IMR-90 (cell line): ENCODE results near the gene CKLF.

Experiments used
- BHLHE40 ChIP-seq: fragments of 150-350 bp; IDR thresholded peaks from 2 replicates; pipeline ENCODE4 v1.6.1; 2016; ENCODE audit warnings: mild to moderate bottlenecking, low read depth, low read length
- CEBPB ChIP-seq: IDR thresholded peaks from 2 replicates; pipeline ENCODE4 v1.6.1; 2012; ENCODE audit warnings: low read depth, low read length, improper control_type of control experiment
- ELK1 ChIP-seq: fragments of 150-350 bp; IDR thresholded peaks from 2 replicates; pipeline ENCODE4 v1.6.1; 2016; ENCODE audit warnings: low read depth, mild to moderate bottlenecking, low read length, moderate library complexity, borderline replicate concordance
- MAFK ChIP-seq: IDR thresholded peaks from 2 replicates; pipeline ENCODE4 v1.6.1; 2012; ENCODE audit warnings: low read depth, low read length, improper control_type of control experiment
- MAZ ChIP-seq: IDR thresholded peaks from 2 replicates; pipeline ENCODE4 v1.6.1; 2012; ENCODE audit warnings: low read depth, mild to moderate bottlenecking, low read length, improper control_type of control experiment, moderate library complexity, borderline replicate concordance
- MXI1 ChIP-seq: IDR thresholded peaks from 2 replicates; pipeline ENCODE4 v1.6.1; 2012; ENCODE audit warnings: low read depth, mild to moderate bottlenecking, low read length, moderate library complexity, borderline replicate concordance
- NFE2L2 ChIP-seq: fragments of 150-350 bp; IDR thresholded peaks from 2 replicates; pipeline ENCODE4 v1.6.1; 2016; ENCODE audit warnings: low read depth, mild to moderate bottlenecking, low read length
- POLR2A ChIP-seq: IDR thresholded peaks from 2 replicates; pipeline ENCODE4 v1.6.1; 2012; ENCODE audit warnings: mild to moderate bottlenecking, low read depth, low read length
- RAD21 ChIP-seq: IDR thresholded peaks from 2 replicates; pipeline ENCODE4 v1.6.1; 2012; ENCODE audit warnings: low read length, improper control_type of control experiment
- RCOR1 ChIP-seq: IDR thresholded peaks from 2 replicates; pipeline ENCODE4 v1.6.1; 2012; ENCODE audit warnings: mild to moderate bottlenecking, low read length, improper control_type of control experiment; ENCODE audit not compliant: insufficient replicate concordance
- RFX5 ChIP-seq: IDR thresholded peaks from 2 replicates; pipeline ENCODE4 v1.8.0; 2012; ENCODE audit warnings: low read depth, mild to moderate bottlenecking, low read length, moderate library complexity
- SMC3 ChIP-seq: fragments of 150-350 bp; IDR thresholded peaks from 2 replicates; pipeline ENCODE4 v1.6.1; 2016; ENCODE audit warnings: low read depth, mild to moderate bottlenecking, antibody characterized with exemption, low read length, moderate library complexity
- TF ChIP-seq, protein P1 (sequence below): conservative IDR thresholded peaks from 2 replicates; pipeline ENCODE4 v1.5.1; 2012; ENCODE audit warnings: mild to moderate bottlenecking, low read depth, low read length, improper control_type of control experiment

GRCh38 chr16:66572356-66572755 lies 20.0 kb downstream of the CKLF start:
- TF ChIP-seq POLR2A (no peak), CEBPB (no peak), BHLHE40 (no peak), RFX5 (no peak), MAFK (no peak), NFE2L2 (no peak), RAD21 (no peak), RCOR1 (no peak), ELK1 (no peak), SMC3 (no peak), MXI1 (no peak), MAZ (no peak)
- TF ChIP-seq, protein P1, sequence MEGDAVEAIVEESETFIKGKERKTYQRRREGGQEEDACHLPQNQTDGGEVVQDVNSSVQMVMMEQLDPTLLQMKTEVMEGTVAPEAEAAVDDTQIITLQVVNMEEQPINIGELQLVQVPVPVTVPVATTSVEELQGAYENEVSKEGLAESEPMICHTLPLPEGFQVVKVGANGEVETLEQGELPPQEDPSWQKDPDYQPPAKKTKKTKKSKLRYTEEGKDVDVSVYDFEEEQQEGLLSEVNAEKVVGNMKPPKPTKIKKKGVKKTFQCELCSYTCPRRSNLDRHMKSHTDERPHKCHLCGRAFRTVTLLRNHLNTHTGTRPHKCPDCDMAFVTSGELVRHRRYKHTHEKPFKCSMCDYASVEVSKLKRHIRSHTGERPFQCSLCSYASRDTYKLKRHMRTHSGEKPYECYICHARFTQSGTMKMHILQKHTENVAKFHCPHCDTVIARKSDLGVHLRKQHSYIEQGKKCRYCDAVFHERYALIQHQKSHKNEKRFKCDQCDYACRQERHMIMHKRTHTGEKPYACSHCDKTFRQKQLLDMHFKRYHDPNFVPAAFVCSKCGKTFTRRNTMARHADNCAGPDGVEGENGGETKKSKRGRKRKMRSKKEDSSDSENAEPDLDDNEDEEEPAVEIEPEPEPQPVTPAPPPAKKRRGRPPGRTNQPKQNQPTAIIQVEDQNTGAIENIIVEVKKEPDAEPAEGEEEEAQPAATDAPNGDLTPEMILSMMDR: no peak
